ENCODE measurements around the gene TFAP2D. TPM values are rescaled to one million over a fixed set of nuclear protein-coding genes. Genes with fewer than 3 reads are reported as not detected.

The TFAP2D gene
- total RNA-seq, 4 donors from 2014 or later = not detected

DNA sequence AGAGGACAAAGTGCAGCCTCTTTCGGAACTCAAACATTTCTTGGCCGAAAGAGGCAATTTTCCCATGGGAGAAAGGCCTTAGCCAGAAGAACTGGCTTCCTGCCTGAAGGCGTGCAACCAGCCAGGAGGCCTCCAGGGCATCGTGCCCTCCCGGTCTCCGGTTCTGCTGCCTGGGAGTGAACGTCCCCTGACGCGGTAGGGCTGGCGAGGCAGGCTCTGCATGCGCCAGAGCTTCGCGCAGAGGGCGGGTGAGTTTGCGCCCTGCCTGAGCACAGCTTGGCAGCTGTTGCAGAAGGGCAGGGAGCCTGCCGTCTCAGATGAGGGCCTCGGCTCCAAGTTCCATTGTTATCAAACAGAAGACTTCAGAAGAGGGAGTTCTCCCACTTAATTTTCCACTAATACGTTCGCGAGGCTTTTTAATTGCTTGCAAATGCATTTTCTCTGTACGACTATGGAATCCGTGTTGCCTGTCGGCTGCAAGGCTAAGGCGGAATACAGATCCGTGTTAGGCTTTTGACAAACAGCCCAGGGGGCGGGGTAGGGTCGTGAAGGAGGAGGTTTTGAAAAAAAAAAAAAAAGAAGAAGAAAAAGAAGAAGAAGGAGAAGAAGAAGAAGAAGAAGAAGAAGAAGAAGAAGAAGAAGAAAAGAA lies 5.5 kb upstream of the TFAP2D start:
- TF ChIP-seq, protein P1, sequence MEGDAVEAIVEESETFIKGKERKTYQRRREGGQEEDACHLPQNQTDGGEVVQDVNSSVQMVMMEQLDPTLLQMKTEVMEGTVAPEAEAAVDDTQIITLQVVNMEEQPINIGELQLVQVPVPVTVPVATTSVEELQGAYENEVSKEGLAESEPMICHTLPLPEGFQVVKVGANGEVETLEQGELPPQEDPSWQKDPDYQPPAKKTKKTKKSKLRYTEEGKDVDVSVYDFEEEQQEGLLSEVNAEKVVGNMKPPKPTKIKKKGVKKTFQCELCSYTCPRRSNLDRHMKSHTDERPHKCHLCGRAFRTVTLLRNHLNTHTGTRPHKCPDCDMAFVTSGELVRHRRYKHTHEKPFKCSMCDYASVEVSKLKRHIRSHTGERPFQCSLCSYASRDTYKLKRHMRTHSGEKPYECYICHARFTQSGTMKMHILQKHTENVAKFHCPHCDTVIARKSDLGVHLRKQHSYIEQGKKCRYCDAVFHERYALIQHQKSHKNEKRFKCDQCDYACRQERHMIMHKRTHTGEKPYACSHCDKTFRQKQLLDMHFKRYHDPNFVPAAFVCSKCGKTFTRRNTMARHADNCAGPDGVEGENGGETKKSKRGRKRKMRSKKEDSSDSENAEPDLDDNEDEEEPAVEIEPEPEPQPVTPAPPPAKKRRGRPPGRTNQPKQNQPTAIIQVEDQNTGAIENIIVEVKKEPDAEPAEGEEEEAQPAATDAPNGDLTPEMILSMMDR (IDR thresholded peaks at IDR 0.05) = no peak
- TF ChIP-seq POLR2A (IDR thresholded peaks at IDR 0.05) = no peak
- no peak overlapping the region for H3K4me3 ChIP-seq (ENCODE audit: low read depth, poor library complexity, severe bottlenecking)
- no peak for DNase-seq (ENCODE audit: low spot score in 2 of 2)
- 1 to 3% methylated on average over 27 of the region's 27 CpGs for WGBS, 2 donors
- intact Hi-C loops (cut with DNase I; ENCODE audit: low total_unique reads) = no loop called here

- DNase-seq (ENCODE audit: low spot score in 2 of 2) = no peak
- H3K4me3 ChIP-seq (ENCODE audit: low read depth, poor library complexity, severe bottlenecking) = no peak overlapping the region
- 13 to 22% methylated on average over 22 of the region's 22 CpGs for WGBS, 2 donors
- no peak for TF ChIP-seq POLR2A (IDR thresholded peaks at IDR 0.05)
- TF ChIP-seq, protein P1 (IDR thresholded peaks at IDR 0.05) = no peak
- intact Hi-C loops (cut with DNase I; ENCODE audit: low total_unique reads) = no loop called here
These were observed 4.5 kb upstream of the TFAP2D start for GRCh38 chr6:50708664-50709365.

DNA sequence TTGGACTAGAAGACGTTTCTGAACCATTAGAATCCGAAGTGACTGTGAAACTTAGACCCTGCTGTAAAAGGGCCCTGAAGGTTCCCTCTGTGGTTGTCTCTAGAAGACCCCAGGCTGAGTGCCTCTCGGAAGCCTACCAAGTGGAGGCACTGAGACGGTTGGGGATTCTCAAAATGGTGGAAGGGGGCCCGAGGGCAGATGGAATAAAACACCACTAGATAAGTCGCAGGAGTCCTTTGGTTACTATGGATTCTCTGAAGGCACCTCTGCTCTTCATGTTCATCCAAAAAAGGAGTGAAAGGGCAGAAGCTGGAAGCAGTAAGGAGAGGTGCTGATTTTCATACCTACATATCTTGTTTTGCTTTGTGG lies 4.0 kb upstream of the TFAP2D start:
- 3 to 7% methylated on average over 6 of the region's 6 CpGs for WGBS, 2 donors
- H3K4me3 ChIP-seq (ENCODE audit: low read depth, poor library complexity, severe bottlenecking) = no peak overlapping the region
- no peak for DNase-seq (ENCODE audit: low spot score in 2 of 2)
- TF ChIP-seq POLR2A (IDR thresholded peaks at IDR 0.05) = no peak
- TF ChIP-seq, protein P1 (IDR thresholded peaks at IDR 0.05) = no peak
- intact Hi-C loops (cut with DNase I; ENCODE audit: low total_unique reads) = no loop called here

- 15 to 17% methylated on average over 7 of the region's 7 CpGs for WGBS, 2 donors
- TF ChIP-seq, protein P1 (IDR thresholded peaks at IDR 0.05) = no peak
- TF ChIP-seq POLR2A (IDR thresholded peaks at IDR 0.05) = no peak
- intact Hi-C loops (cut with DNase I; ENCODE audit: low total_unique reads) = no loop called here
- no peak for DNase-seq (ENCODE audit: low spot score in 2 of 2)
- no peak overlapping the region for H3K4me3 ChIP-seq (ENCODE audit: low read depth, poor library complexity, severe bottlenecking)
These were observed 1.6 kb upstream of the TFAP2D start for GRCh38 chr6:50711686-50712085.

DNA sequence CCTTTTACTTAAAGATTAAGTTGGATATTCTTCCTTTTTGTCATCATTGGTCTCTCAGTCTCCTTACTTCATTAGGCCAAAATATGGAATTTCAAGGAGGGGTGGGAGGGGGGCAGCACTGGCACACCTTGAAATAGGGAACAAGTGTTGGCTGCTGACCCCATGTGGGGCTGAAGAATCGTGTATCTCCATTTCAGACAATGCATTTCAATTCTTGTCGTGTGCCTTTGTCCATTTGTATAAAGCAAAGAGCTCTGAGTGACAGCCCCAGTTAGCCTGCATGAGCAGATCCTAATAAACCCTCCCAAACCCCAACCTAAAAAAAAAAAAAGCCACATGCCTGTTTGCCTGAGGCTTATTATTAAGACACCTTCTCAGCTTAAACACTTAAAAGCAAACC lies 1.0 kb upstream of the TFAP2D start:
- intact Hi-C loops (cut with DNase I; ENCODE audit: low total_unique reads) = no loop called here
- H3K4me3 ChIP-seq (ENCODE audit: low read depth, poor library complexity, severe bottlenecking) = no peak overlapping the region
- no peak for DNase-seq (ENCODE audit: low spot score in 2 of 2)
- WGBS, 2 donors = 2 to 7% methylated on average over 2 of the region's 2 CpGs
- TF ChIP-seq, protein P1 (IDR thresholded peaks at IDR 0.05) = no peak
- TF ChIP-seq POLR2A (IDR thresholded peaks at IDR 0.05) = no peak

Measured in lower leg skin (tissue), 4 donors.